ENCODE results near the gene HCN2.
A peak's percentile ranks its signal among the peaks of the same experiment; 100 is the strongest.

HCN2 gene

GRCh38 chr19:554817-555216, 34.9 kb upstream of the HCN2 start:
- Histone ChIP-seq H3K27ac (ENCODE audit: low read depth, low read length) (no peak overlapping the region), H3K27me3 (ENCODE audit: control insufficient read depth in 1 of 2, insufficient read depth in 2 of 2, low read length in 2 of 2) (peaks cover 0 to 2% of the 10 kb centered on the region in 2 donors), H3K4me3 (ENCODE audit: low read depth in 1 of 2, low read length in 2 of 2) (no peak overlapping the region), H3K4me1 (ENCODE audit: control insufficient read depth in 1 of 2, insufficient read depth in 2 of 2, low read length in 2 of 2) (no peaks in the 10 kb centered on the region), H3K9ac (ENCODE audit: low read depth in 1 of 2, low read length in 2 of 2) (no peak overlapping the region), H3K9me3 (ENCODE audit: control insufficient read depth in 1 of 2, low read length in 2 of 2) (no peaks in the 10 kb centered on the region), H3K36me3 (ENCODE audit: control insufficient read depth in 1 of 2, insufficient read depth in 2 of 2, low read length in 2 of 2) (no peaks in the 10 kb centered on the region)

- peaks cover 0 to 2% of the 10 kb centered on the region in 2 donors for H3K27me3 ChIP-seq (ENCODE audit: control insufficient read depth in 1 of 2, insufficient read depth in 2 of 2, low read length in 2 of 2)
- no peak overlapping the region for H3K4me3 ChIP-seq (ENCODE audit: low read depth in 1 of 2, low read length in 2 of 2)
- no peak overlapping the region for H3K9ac ChIP-seq (ENCODE audit: low read depth in 1 of 2, low read length in 2 of 2)
- H3K27ac ChIP-seq (ENCODE audit: low read depth, low read length): no peak overlapping the region
- H3K4me1 ChIP-seq (ENCODE audit: control insufficient read depth in 1 of 2, insufficient read depth in 2 of 2, low read length in 2 of 2): no peaks in the 10 kb centered on the region
- no peaks in the 10 kb centered on the region for H3K36me3 ChIP-seq (ENCODE audit: control insufficient read depth in 1 of 2, insufficient read depth in 2 of 2, low read length in 2 of 2)
- H3K9me3 ChIP-seq (ENCODE audit: control insufficient read depth in 1 of 2, low read length in 2 of 2): no peaks in the 10 kb centered on the region
Measured at GRCh38 chr19:555474-555808, 34.2 kb upstream of the HCN2 start.

DNA sequence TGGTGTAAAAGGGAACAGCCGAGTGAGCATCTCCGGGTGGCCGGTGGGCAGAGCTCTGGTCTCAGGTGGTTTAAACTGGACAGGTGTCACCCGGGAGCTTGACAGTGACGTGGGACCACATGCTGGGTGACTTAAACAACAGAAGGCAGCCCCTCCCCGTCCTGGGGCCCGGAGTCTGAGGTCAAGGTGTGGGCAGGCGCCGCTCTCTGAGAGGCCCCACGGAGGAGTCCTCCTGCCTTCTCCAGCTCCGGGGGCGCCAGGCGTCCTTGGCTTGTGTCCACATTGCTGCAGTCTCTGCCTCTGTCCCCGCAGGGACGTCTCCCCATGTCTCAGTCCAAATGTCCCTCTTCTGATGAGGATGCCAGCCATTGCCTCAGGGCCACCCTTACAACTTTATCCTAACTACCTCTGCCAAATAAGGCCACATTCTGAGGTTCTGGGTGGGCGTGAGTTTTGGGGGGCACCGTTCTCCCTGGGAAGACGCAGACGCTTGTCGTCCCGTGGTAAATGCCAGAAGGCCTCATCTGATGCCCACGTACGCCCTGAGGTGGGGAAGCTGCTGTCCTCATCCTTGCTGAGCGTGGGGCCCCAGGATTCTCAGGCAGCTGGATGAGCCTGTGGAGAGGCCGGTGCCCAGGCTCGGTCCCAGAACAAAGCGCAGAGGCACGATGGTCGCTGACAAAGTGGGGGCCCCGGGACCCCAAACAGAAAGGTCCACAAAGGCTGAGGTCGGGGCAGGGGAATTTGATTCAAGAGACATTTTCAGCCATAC, 32.9 kb upstream of the HCN2 start:
- H3K36me3 ChIP-seq (ENCODE audit: control insufficient read depth in 1 of 2, insufficient read depth in 2 of 2, low read length in 2 of 2): no peaks in the 10 kb centered on the region
- no peak overlapping the region for H3K4me3 ChIP-seq (ENCODE audit: low read depth in 1 of 2, low read length in 2 of 2)
- no peaks in the 10 kb centered on the region for H3K9me3 ChIP-seq (ENCODE audit: control insufficient read depth in 1 of 2, low read length in 2 of 2)
- H3K9ac ChIP-seq (ENCODE audit: low read depth in 1 of 2, low read length in 2 of 2): no peak overlapping the region
- H3K27me3 ChIP-seq (ENCODE audit: control insufficient read depth in 1 of 2, insufficient read depth in 2 of 2, low read length in 2 of 2): peaks cover 0 to 2% of the 10 kb centered on the region in 2 donors
- no peaks in the 10 kb centered on the region for H3K4me1 ChIP-seq (ENCODE audit: control insufficient read depth in 1 of 2, insufficient read depth in 2 of 2, low read length in 2 of 2)
- H3K27ac ChIP-seq (ENCODE audit: low read depth, low read length): no peak overlapping the region

DNA sequence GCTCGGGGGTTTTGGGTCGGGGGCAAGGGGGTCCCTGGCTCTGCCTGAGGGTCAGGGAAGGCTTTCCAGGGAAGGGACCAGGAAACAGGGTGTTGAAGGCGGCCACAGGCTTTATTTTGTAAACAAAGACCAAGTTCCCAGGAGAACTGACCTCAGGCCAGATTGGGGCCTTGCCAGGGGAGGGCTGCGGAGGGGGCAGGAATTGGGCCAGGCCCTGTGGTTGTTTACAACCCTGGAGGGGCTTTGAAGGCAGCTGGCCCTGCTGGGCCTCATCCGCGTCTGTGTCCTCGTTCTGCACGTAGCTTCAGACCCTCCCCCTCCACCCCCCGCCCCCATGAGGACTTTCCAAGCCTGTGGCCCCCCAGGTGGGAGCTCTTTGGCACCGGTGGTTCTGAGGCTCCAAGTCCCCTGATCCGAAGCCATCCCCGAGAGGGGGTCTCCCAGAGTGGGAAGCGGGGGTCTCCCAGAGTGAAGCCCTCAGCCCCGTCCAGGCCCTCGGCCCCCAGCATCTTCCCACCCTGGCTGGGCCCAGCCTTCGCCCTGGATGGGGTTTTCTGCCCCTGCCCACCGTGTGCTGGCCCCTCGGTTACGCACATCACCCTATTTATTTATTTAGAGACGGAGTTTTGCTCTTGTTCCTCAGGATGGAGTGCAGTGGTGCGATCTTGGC, 30.8 kb upstream of the HCN2 start:
- Histone ChIP-seq H3K4me1 (ENCODE audit: control insufficient read depth in 1 of 2, insufficient read depth in 2 of 2, low read length in 2 of 2) (no peaks in the 10 kb centered on the region), H3K27me3 (ENCODE audit: control insufficient read depth in 1 of 2, insufficient read depth in 2 of 2, low read length in 2 of 2) (peaks cover 0 to 2% of the 10 kb centered on the region in 2 donors), H3K9me3 (ENCODE audit: control insufficient read depth in 1 of 2, low read length in 2 of 2) (no peaks in the 10 kb centered on the region), H3K4me3 (ENCODE audit: low read depth in 1 of 2, low read length in 2 of 2) (no peak overlapping the region), H3K9ac (ENCODE audit: low read depth in 1 of 2, low read length in 2 of 2) (no peak overlapping the region), H3K36me3 (ENCODE audit: control insufficient read depth in 1 of 2, insufficient read depth in 2 of 2, low read length in 2 of 2) (no peaks in the 10 kb centered on the region), H3K27ac (ENCODE audit: low read depth, low read length) (no peak overlapping the region)

DNA sequence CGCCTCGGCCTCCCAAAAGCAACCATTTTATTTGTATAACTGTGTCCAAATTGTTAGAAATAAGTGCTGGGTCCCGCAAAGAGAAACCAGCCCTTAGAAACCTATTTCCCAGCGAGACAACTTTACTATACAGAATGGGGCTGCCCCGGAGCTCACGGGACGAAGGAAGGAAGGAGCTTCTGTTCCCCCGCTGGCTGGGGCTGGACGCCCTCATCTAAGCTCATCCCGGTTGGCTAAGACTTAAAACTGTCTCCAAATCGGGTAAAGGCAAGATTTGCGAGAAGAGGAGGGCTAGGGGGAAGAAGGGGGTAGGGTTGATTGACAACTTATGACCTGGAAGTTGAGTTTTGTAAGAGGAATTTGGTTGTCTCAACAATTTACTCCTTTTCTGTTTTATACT, 29.6 kb upstream of the HCN2 start:
- Histone ChIP-seq H3K36me3 (ENCODE audit: control insufficient read depth in 1 of 2, insufficient read depth in 2 of 2, low read length in 2 of 2) (no peaks in the 10 kb centered on the region), H3K4me1 (ENCODE audit: control insufficient read depth in 1 of 2, insufficient read depth in 2 of 2, low read length in 2 of 2) (no peaks in the 10 kb centered on the region), H3K4me3 (ENCODE audit: low read depth in 1 of 2, low read length in 2 of 2) (no peak overlapping the region), H3K9me3 (ENCODE audit: control insufficient read depth in 1 of 2, low read length in 2 of 2) (no peaks in the 10 kb centered on the region), H3K27ac (ENCODE audit: low read depth, low read length) (no peak overlapping the region), H3K27me3 (ENCODE audit: control insufficient read depth in 1 of 2, insufficient read depth in 2 of 2, low read length in 2 of 2) (peaks cover 0 to 2% of the 10 kb centered on the region in 2 donors), H3K9ac (ENCODE audit: low read depth in 1 of 2, low read length in 2 of 2) (no peak overlapping the region)

- no peak overlapping the region for H3K27ac ChIP-seq (ENCODE audit: low read depth, low read length)
Measured at GRCh38 chr19:566403-566802, 23.3 kb upstream of the HCN2 start.

DNA sequence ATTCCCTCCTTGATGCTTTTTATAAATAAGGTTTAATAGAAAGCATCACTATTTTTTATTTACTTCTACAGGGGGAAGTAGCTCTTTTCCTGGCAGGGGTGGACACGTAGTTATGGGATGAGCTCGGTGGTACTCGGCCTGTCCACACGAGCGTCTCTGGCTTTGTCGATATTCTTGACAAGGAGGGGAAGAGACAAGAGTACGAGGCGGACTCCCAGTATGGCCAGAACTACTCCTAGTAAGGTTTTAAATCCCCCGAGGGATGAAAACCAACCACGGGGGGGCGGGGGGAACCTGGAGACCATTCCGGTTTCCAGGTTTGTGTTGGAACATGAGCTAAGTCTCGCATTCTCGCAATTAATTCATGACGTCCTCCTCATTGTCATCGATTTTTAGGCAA, 22.8 kb upstream of the HCN2 start:
- Histone ChIP-seq H3K36me3 (ENCODE audit: control insufficient read depth in 1 of 2, insufficient read depth in 2 of 2, low read length in 2 of 2) (no peaks in the 10 kb centered on the region), H3K4me1 (ENCODE audit: control insufficient read depth in 1 of 2, insufficient read depth in 2 of 2, low read length in 2 of 2) (peaks cover 0 to 9% of the 10 kb centered on the region in 2 donors), H3K27me3 (ENCODE audit: control insufficient read depth in 1 of 2, insufficient read depth in 2 of 2, low read length in 2 of 2) (no peaks in the 10 kb centered on the region), H3K9me3 (ENCODE audit: control insufficient read depth in 1 of 2, low read length in 2 of 2) (no peaks in the 10 kb centered on the region), H3K4me3 (ENCODE audit: low read depth in 1 of 2, low read length in 2 of 2) (no peak overlapping the region), H3K9ac (ENCODE audit: low read depth in 1 of 2, low read length in 2 of 2) (no peak overlapping the region), H3K27ac (ENCODE audit: low read depth, low read length) (no peak overlapping the region)

More at GRCh38 chr19:566403-566802, 23.3 kb upstream of the HCN2 start:
- H3K4me3 ChIP-seq (ENCODE audit: low read depth in 1 of 2, low read length in 2 of 2): no peak overlapping the region
- H3K36me3 ChIP-seq (ENCODE audit: control insufficient read depth in 1 of 2, insufficient read depth in 2 of 2, low read length in 2 of 2): no peaks in the 10 kb centered on the region
- H3K9ac ChIP-seq (ENCODE audit: low read depth in 1 of 2, low read length in 2 of 2): no peak overlapping the region
- H3K4me1 ChIP-seq (ENCODE audit: control insufficient read depth in 1 of 2, insufficient read depth in 2 of 2, low read length in 2 of 2): peaks cover 0 to 6% of the 10 kb centered on the region in 2 donors
- no peaks in the 10 kb centered on the region for H3K9me3 ChIP-seq (ENCODE audit: control insufficient read depth in 1 of 2, low read length in 2 of 2)
- H3K27me3 ChIP-seq (ENCODE audit: control insufficient read depth in 1 of 2, insufficient read depth in 2 of 2, low read length in 2 of 2): no peaks in the 10 kb centered on the region

DNA sequence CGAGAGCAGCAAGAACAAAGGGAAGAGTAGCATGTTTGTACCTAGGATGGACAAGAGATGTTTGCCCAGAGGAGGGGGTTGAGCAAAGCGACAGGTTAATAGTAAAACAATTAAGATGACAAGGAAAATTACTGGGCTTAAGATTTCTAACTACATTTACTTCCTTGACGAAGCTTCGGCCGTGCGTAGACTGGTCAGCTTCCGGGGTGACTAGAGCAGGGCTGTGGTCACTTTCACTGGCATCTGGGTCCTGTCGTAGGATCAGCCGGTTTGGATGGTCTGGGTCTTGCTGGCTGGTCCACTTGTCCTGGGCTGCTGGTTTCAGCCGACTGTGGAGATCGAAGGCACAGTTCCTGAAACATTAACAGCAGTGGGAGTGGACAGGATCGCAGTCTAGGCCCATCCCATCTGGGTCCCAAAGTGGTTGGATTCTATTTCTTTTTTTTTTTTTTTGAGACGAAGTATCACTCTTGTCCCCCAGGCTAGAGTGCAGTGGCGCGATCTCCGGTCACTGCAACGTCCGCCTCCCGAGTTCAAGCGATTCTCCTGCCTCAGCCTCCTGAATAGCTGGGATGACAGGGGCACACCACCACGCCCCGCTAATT, 22.3 kb upstream of the HCN2 start:
- no peaks in the 10 kb centered on the region for H3K27me3 ChIP-seq (ENCODE audit: control insufficient read depth in 1 of 2, insufficient read depth in 2 of 2, low read length in 2 of 2)
- H3K27ac ChIP-seq (ENCODE audit: low read depth, low read length): no peak overlapping the region
- peaks cover 0 to 9% of the 10 kb centered on the region in 2 donors for H3K4me1 ChIP-seq (ENCODE audit: control insufficient read depth in 1 of 2, insufficient read depth in 2 of 2, low read length in 2 of 2)
- H3K4me3 ChIP-seq (ENCODE audit: low read depth in 1 of 2, low read length in 2 of 2): no peak overlapping the region
- no peaks in the 10 kb centered on the region for H3K36me3 ChIP-seq (ENCODE audit: control insufficient read depth in 1 of 2, insufficient read depth in 2 of 2, low read length in 2 of 2)
- no peak overlapping the region for H3K9ac ChIP-seq (ENCODE audit: low read depth in 1 of 2, low read length in 2 of 2)
- H3K9me3 ChIP-seq (ENCODE audit: control insufficient read depth in 1 of 2, low read length in 2 of 2): no peaks in the 10 kb centered on the region

DNA sequence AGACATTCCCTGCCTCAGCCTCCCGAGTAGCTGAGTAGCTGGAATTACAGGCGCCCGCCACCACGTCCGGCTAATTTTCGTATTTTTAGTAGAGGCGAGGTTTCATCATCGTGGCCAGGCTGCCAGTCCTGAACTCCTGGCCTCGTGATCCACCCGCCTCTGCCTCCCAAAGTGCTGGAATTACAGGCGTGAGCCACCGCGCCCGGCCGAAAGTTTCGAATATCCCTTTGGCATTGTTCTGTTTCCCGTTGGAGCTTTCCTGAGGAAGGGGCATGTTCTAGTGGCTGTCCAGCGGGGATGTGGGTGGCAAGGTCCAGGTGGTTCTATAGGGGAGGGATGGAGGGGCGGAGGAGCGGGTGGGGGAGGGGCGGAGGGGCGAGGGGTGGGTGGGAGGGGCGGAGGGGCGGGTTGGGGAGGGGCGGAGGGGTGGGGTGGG, 19.4 kb upstream of the HCN2 start:
- H3K9ac ChIP-seq (ENCODE audit: low read depth in 1 of 2, low read length in 2 of 2): no peak overlapping the region
- no peaks in the 10 kb centered on the region for H3K36me3 ChIP-seq (ENCODE audit: control insufficient read depth in 1 of 2, insufficient read depth in 2 of 2, low read length in 2 of 2)
- H3K27ac ChIP-seq (ENCODE audit: low read depth, low read length): no peak overlapping the region
- H3K27me3 ChIP-seq (ENCODE audit: control insufficient read depth in 1 of 2, insufficient read depth in 2 of 2, low read length in 2 of 2): no peaks in the 10 kb centered on the region
- no peaks in the 10 kb centered on the region for H3K9me3 ChIP-seq (ENCODE audit: control insufficient read depth in 1 of 2, low read length in 2 of 2)
- no peak overlapping the region for H3K4me3 ChIP-seq (ENCODE audit: low read depth in 1 of 2, low read length in 2 of 2)
- peaks cover 8 to 26% of the 10 kb centered on the region in 2 donors for H3K4me1 ChIP-seq (ENCODE audit: control insufficient read depth in 1 of 2, insufficient read depth in 2 of 2, low read length in 2 of 2)

GRCh38 chr19:570937-571565, 18.6 kb upstream of the HCN2 start:
- Histone ChIP-seq H3K4me3 (ENCODE audit: low read depth in 1 of 2, low read length in 2 of 2) (peak overlapping the region; percentile 66 to 79), H3K9ac (ENCODE audit: low read depth in 1 of 2, low read length in 2 of 2) (peak overlapping the region; percentile 40 to 76), H3K9me3 (ENCODE audit: control insufficient read depth in 1 of 2, low read length in 2 of 2) (no peaks in the 10 kb centered on the region), H3K27me3 (ENCODE audit: control insufficient read depth in 1 of 2, insufficient read depth in 2 of 2, low read length in 2 of 2) (no peaks in the 10 kb centered on the region), H3K36me3 (ENCODE audit: control insufficient read depth in 1 of 2, insufficient read depth in 2 of 2, low read length in 2 of 2) (no peaks in the 10 kb centered on the region), H3K27ac (ENCODE audit: low read depth, low read length) (peak overlapping the region; percentile 33), H3K4me1 (ENCODE audit: control insufficient read depth in 1 of 2, insufficient read depth in 2 of 2, low read length in 2 of 2) (peaks cover 12 to 32% of the 10 kb centered on the region in 2 donors)

Measured in duodenal mucosa (tissue), 2 donors.